CD4-positive, alpha-beta T cell treated with Interferon gamma for 1 hour (primary cell): ENCODE measurements around the gene ATP6V0B.
A peak's percentile ranks its signal among the peaks of the same experiment; 100 is the strongest.

Experiments
- DNase-seq: peaks from one replicate; pipeline ENCODE4 v3.0.0-alpha.2; 2020

ATP6V0B gene

GRCh38 chr1:43946236-43947060, 28.3 kb upstream of the ATP6V0B start, which contains the start of gene IPO13:
IPO13 (plus strand) TSS chr1:43946950; CDS start chr1:43947601, 651 bp downstream.
- peak; percentile 93 for DNase-seq

- DNase-seq: no peak
These were observed 27.5 kb upstream of the ATP6V0B start for GRCh38 chr1:43947061-43947873.

GRCh38 chr1:43947874-43948437, 26.8 kb upstream of the ATP6V0B start:
- DNase-seq: no peak

- no peak for DNase-seq
These were observed 25.1 kb upstream of the ATP6V0B start for GRCh38 chr1:43949678-43950077.

GRCh38 chr1:43951021-43951985, 23.5 kb upstream of the ATP6V0B start:
- no peak for DNase-seq

GRCh38 chr1:43952731-43953346, 21.9 kb upstream of the ATP6V0B start:
- no peak for DNase-seq

GRCh38 chr1:43953361-43953760, 21.4 kb upstream of the ATP6V0B start:
- no peak for DNase-seq

- no peak for DNase-seq
These were observed 20.7 kb upstream of the ATP6V0B start for GRCh38 chr1:43954036-43954435.

- DNase-seq: no peak
These were observed 18.5 kb upstream of the ATP6V0B start for GRCh38 chr1:43956234-43956633.

- DNase-seq: no peak
These were observed 17.2 kb upstream of the ATP6V0B start for GRCh38 chr1:43957407-43958040.

GRCh38 chr1:43958351-43959255, 16.2 kb upstream of the ATP6V0B start:
- no peak for DNase-seq

- no peak for DNase-seq
These were observed 14.0 kb upstream of the ATP6V0B start for GRCh38 chr1:43960798-43961197.

GRCh38 chr1:43961692-43962091, 13.1 kb upstream of the ATP6V0B start:
- DNase-seq: no peak

- DNase-seq: no peak
These were observed 12.4 kb upstream of the ATP6V0B start for GRCh38 chr1:43962324-43962723.

- DNase-seq: no peak
These were observed 11.8 kb upstream of the ATP6V0B start for GRCh38 chr1:43963006-43963405.

- no peak for DNase-seq
These were observed 10.9 kb upstream of the ATP6V0B start for GRCh38 chr1:43963890-43964289.

- DNase-seq: no peak
These were observed 9.4 kb upstream of the ATP6V0B start for GRCh38 chr1:43965316-43965715.

- DNase-seq: no peak
These were observed 6.3 kb upstream of the ATP6V0B start for GRCh38 chr1:43968348-43968948.

GRCh38 chr1:43969416-43969745, 5.4 kb upstream of the ATP6V0B start:
- no peak for DNase-seq
